Natural killer cell (primary cell): Measurements from ENCODE around the gene ARID1B. TPM values are rescaled to one million over a fixed set of nuclear protein-coding genes. Genes with fewer than 3 reads are reported as not detected.

Experiments
- ATAC-seq, 3 donors: fragments of 150-1000 bp in 2 of 3; fragments of 200-7000 bp in 1 of 3; cut with Tn5 transposase; 1 replicate in 1 of 3; 2 replicates in 2 of 3; pipeline ENCODE4 v1.10.0; 2021; ENCODE audit warnings: mild to moderate bottlenecking in 2 of 3, moderate library complexity in 2 of 3
- DNase-seq, 2 donors: peaks; one replicate each; pipeline versions ENCODE4 v3.0.0 to v3.0.0-alpha.2; 2013 to 2021; ENCODE audit warnings: mixed read lengths in 1 of 2
- H3K27ac ChIP-seq: one replicate; pipeline ENCODE4 v1.5.1; 2013; ENCODE audit warnings: mild to moderate bottlenecking, low read length
- H3K27me3 ChIP-seq: one replicate; pipeline ENCODE4 v1.6.1; 2013; ENCODE audit warnings: low read length; ENCODE audit not compliant: control insufficient read depth, insufficient read depth
- H3K36me3 ChIP-seq: one replicate; pipeline ENCODE4 v1.6.1; 2013; ENCODE audit warnings: low read length; ENCODE audit not compliant: control insufficient read depth, insufficient read depth
- H3K4me1 ChIP-seq: one replicate; pipeline ENCODE4 v1.6.1; 2013; ENCODE audit warnings: low read length; ENCODE audit not compliant: control insufficient read depth, insufficient read depth
- H3K4me3 ChIP-seq: one replicate; pipeline ENCODE4 v1.5.1; 2013; ENCODE audit warnings: low read length
- H3K9me3 ChIP-seq: one replicate; pipeline ENCODE4 v1.6.1; 2013; ENCODE audit warnings: low read length; ENCODE audit not compliant: control insufficient read depth, insufficient read depth
- H3K27ac Mint-ChIP-seq, 2 donors: one replicate each; pipeline ENCODE4 v1.8.0; 2022; ENCODE audit warnings: mild to moderate bottlenecking in 2 of 2, mixed read lengths in 2 of 2, moderate library complexity in 1 of 2
- H3K27me3 Mint-ChIP-seq, 2 donors: one replicate each; pipeline ENCODE4 v1.8.0; 2022; ENCODE audit warnings: low read depth in 2 of 2, mixed read lengths in 2 of 2
- H3K36me3 Mint-ChIP-seq: one replicate; pipeline ENCODE4 v1.8.0; 2022; ENCODE audit warnings: mixed read lengths
- H3K4me1 Mint-ChIP-seq, 2 donors: one replicate each; pipeline ENCODE4 v1.8.0; 2022; ENCODE audit warnings: mixed read lengths in 2 of 2
- H3K4me3 Mint-ChIP-seq: one replicate; pipeline ENCODE4 v1.8.0; 2022; ENCODE audit warnings: mild to moderate bottlenecking, moderate library complexity, mixed read lengths
- H3K9me3 Mint-ChIP-seq, 2 donors: one replicate each; pipeline ENCODE4 v1.8.0; 2022; ENCODE audit warnings: mixed read lengths in 2 of 2
- CTCF ChIP-seq: fragments of 200-600 bp; IDR thresholded peaks from one replicate; pipeline ENCODE4 v1.8.0; 2022; ENCODE audit warnings: antibody characterized with exemption
- WGBS: methylation state at CpG from one replicate; pipeline ENCODE4 v1.1.7; 2013; ENCODE audit warnings: missing lambda C conversion rate; ENCODE audit not compliant: insufficient coverage; 5-methylcytosine and 5-hydroxymethylcytosine counted together
- intact Hi-C: fragments of 100-400 bp; cut with micrococcal nuclease; formaldehyde crosslinking; loops from one replicate; pipeline ENCODE4 v1.14.2; 2022
- total RNA-seq, 4 donors: library from RNA; stranded (reverse); fragments of 120-200 nt in 1 of 4; gene quantifications; one replicate each; pipeline versions ENCODE4 v1.2.3 to v1.2.4, GENCODE V29; 2013 to 2022

Gene ARID1B
- total RNA-seq, 3 donors from 2014 or later (not counting 1 experiment from before 2014, with no cell fraction given): 180 to 201 (median 189) TPM

DNA sequence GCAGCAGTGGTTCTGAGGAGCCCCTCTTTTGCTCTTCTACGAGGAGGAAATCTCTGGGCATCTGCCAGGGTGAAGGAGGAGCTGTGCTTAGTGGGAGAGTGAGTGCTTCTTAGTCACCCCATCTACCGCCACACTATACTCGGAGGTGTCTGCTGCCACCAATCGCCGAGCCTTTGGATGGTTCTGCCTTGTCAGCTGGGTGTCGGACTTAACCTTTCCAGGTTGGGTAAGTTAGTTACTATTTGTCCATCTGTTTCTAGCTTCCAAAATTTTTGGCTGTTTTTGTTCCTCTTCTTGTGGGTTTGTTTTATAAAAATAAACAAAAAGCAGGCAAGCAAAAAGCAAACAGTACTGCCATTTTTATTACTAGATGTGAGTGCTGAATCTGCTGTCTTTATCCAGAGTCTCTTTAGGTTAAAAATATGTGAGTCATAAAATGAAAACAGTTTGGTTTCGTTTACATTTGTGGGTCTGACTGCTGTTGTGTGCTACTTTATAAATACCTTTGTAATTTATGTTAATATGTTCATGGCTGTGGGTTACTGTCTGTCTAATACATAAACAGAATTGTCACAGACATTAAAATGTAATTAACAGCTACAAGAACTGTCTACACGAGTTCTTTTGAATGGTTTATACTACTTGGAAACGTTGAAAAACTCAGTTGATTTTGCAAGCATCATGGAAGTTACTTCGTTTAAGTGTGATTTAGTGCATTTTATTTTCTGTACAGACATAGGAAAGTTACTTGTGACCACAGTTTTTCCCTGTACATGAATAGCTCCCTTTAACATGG lies 89.2 kb downstream of the ARID1B start:
- DNase-seq: peak in 1 of 2 donors; percentile 44
- no peak for TF ChIP-seq CTCF
- peak; percentile 36 to 59 (median 43) for ATAC-seq
- Mint-ChIP-seq H3K27me3 (no peaks in the 10 kb centered on the region), H3K27ac (peak overlapping the region; percentile 1 to 39), H3K4me1 (peaks cover 77% of the 10 kb centered on the region in 2 donors), H3K4me3 (no peak overlapping the region), H3K9me3 (no peaks in the 10 kb centered on the region), H3K36me3 (no peaks in the 10 kb centered on the region)
- Histone ChIP-seq H3K36me3 (no peaks in the 10 kb centered on the region), H3K9me3 (no peaks in the 10 kb centered on the region), H3K27ac (no peak overlapping the region), H3K4me3 (no peak overlapping the region), H3K27me3 (no peaks in the 10 kb centered on the region), H3K4me1 (peaks cover 20% of the 10 kb centered on the region)
- intact Hi-C loops: no loop called here
- WGBS: 71% methylated on average over 10 of the region's 10 CpGs

GRCh38 chr6:156867121-156867520 lies 89.9 kb downstream of the ARID1B start:
- 92% methylated on average over 2 of the region's 2 CpGs for WGBS
- Histone ChIP-seq H3K27ac (no peak overlapping the region), H3K4me1 (peaks cover 16% of the 10 kb centered on the region), H3K9me3 (no peaks in the 10 kb centered on the region), H3K27me3 (no peaks in the 10 kb centered on the region), H3K36me3 (no peaks in the 10 kb centered on the region), H3K4me3 (no peak overlapping the region)
- Mint-ChIP-seq H3K4me3 (no peak overlapping the region), H3K27ac (peak overlapping the region; percentile 5 to 39), H3K9me3 (no peaks in the 10 kb centered on the region), H3K4me1 (peaks cover 76 to 77% of the 10 kb centered on the region in 2 donors), H3K36me3 (no peaks in the 10 kb centered on the region), H3K27me3 (no peaks in the 10 kb centered on the region)
- intact Hi-C loops: no loop called here
- DNase-seq: no peak
- TF ChIP-seq CTCF: no peak
- no peak for ATAC-seq

DNA sequence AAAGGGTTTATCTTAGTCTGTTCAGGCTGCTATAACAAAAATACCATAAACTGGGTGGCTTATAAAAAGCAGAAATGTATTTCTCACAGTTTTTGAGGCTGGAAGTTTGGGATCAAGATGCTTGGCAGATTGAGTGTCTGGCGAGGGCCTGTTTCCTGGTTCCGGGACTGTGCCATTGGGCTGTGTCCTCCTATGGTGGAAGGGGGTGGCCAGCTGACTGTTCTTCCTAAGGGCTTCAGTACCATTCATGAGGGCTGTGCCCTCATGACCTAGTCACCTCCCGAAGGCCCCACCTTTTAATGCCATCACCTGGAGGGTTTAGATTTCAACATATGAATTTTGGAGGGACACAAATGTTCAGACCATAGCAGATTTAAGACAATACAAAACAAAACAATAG lies 91.2 kb downstream of the ARID1B start:
- H3K27ac ChIP-seq: no peak overlapping the region
- Mint-ChIP-seq H3K27ac (peak overlapping the region in 1 of 2 donors; percentile 69), H3K27me3 (no peaks in the 10 kb centered on the region), H3K9me3 (no peaks in the 10 kb centered on the region), H3K4me1 (peaks cover 70 to 73% of the 10 kb centered on the region in 2 donors), H3K4me3 (no peak overlapping the region), H3K36me3 (no peaks in the 10 kb centered on the region)
- intact Hi-C loops: no loop called here
- peaks cover 9% of the 10 kb centered on the region for H3K4me1 ChIP-seq
- no peaks in the 10 kb centered on the region for H3K9me3 ChIP-seq
- 100% methylated on average over 2 of the region's 3 CpGs for whole genome bisulfite sequencing
- TF ChIP-seq CTCF: no peak
- no peak for ATAC-seq
- no peaks in the 10 kb centered on the region for H3K36me3 ChIP-seq
- DNase-seq: no peak
- H3K4me3 ChIP-seq: no peak overlapping the region
- H3K27me3 ChIP-seq: no peaks in the 10 kb centered on the region
